Dermis blood vessel endothelial cell (primary cell): ENCODE measurements around the gene WRNIP1. TPM values are rescaled to one million over a fixed set of nuclear protein-coding genes. Genes with fewer than 3 reads are reported as not detected.

Source experiments
- total RNA-seq: library from RNA; depleted of rRNA; stranded (reverse); fragments of >200 nt; gene quantifications from 2 replicates; pipeline ENCODE4 v1.2.3, GENCODE V29; 2014

WRNIP1 gene
- total RNA-seq, 1 donor from 2014 or later = 77.3 TPM

Other genes with a start within 250 kb of the WRNIP1 start
- gene MYLK4, start 14.5 kb upstream of the WRNIP1 start, total RNA-seq = 0.51 and 0.65 TPM in 2 replicates
- 32.2 and 57.8 TPM in 2 replicates for gene SERPINB1, start 76.5 kb downstream of the WRNIP1 start, total RNA-seq
- 37.3 and 98.0 TPM in 2 replicates for gene SERPINB9, start 137.9 kb downstream of the WRNIP1 start, total RNA-seq
- 127 and 135 TPM in 2 replicates for gene SERPINB6, start 206.2 kb downstream of the WRNIP1 start, total RNA-seq
- 22.5 and 24.1 TPM in 2 replicates for gene NQO2, start 234.5 kb downstream of the WRNIP1 start, total RNA-seq